Measurements from ENCODE around the gene ABCB11.

Gene ABCB11

GRCh38 chr2:168952424-168952823 is 78.7 kb downstream of the ABCB11 start:
- TF ChIP-seq GATA3 (IDR thresholded peaks at IDR 0.05; ENCODE audit: low read depth, low read length) (no peak), GATA2 (IDR thresholded peaks at IDR 0.05; ENCODE audit: low read depth, low read length) (no peak)

- TF ChIP-seq GATA2 (IDR thresholded peaks at IDR 0.05; ENCODE audit: low read depth, low read length) = no peak
- TF ChIP-seq GATA3 (IDR thresholded peaks at IDR 0.05; ENCODE audit: low read depth, low read length) = no peak
Observed at GRCh38 chr2:168951871-168952270, 79.3 kb downstream of the ABCB11 start.

- no peak for TF ChIP-seq GATA2 (IDR thresholded peaks at IDR 0.05; ENCODE audit: low read depth, low read length)
- TF ChIP-seq GATA3 (IDR thresholded peaks at IDR 0.05; ENCODE audit: low read depth, low read length) = no peak
Observed at GRCh38 chr2:168949324-168949723, 81.8 kb downstream of the ABCB11 start.

- TF ChIP-seq GATA3 (IDR thresholded peaks at IDR 0.05; ENCODE audit: low read depth, low read length) (no peak), GATA2 (IDR thresholded peaks at IDR 0.05; ENCODE audit: low read depth, low read length) (no peak)
Observed at GRCh38 chr2:168948621-168949212, 82.4 kb downstream of the ABCB11 start.

- TF ChIP-seq GATA3 (IDR thresholded peaks at IDR 0.05; ENCODE audit: low read depth, low read length) (no peak), GATA2 (IDR thresholded peaks at IDR 0.05; ENCODE audit: low read depth, low read length) (no peak)
Observed at GRCh38 chr2:168945508-168945907, 85.6 kb downstream of the ABCB11 start.

GRCh38 chr2:168944065-168944464 is 87.1 kb downstream of the ABCB11 start:
- TF ChIP-seq GATA3 (IDR thresholded peaks at IDR 0.05; ENCODE audit: low read depth, low read length) (no peak), GATA2 (IDR thresholded peaks at IDR 0.05; ENCODE audit: low read depth, low read length) (no peak)

GRCh38 chr2:168941297-168941696 is 89.8 kb downstream of the ABCB11 start:
- no peak for TF ChIP-seq GATA2 (IDR thresholded peaks at IDR 0.05; ENCODE audit: low read depth, low read length)
- no peak for TF ChIP-seq GATA3 (IDR thresholded peaks at IDR 0.05; ENCODE audit: low read depth, low read length)

GRCh38 chr2:168939918-168940317 is 91.2 kb downstream of the ABCB11 start:
- TF ChIP-seq GATA2 (IDR thresholded peaks at IDR 0.05; ENCODE audit: low read depth, low read length) (no peak), GATA3 (IDR thresholded peaks at IDR 0.05; ENCODE audit: low read depth, low read length) (no peak)

- TF ChIP-seq GATA2 (IDR thresholded peaks at IDR 0.05; ENCODE audit: low read depth, low read length) (no peak), GATA3 (IDR thresholded peaks at IDR 0.05; ENCODE audit: low read depth, low read length) (no peak)
Observed at GRCh38 chr2:168939061-168939460, 92.1 kb downstream of the ABCB11 start.

GRCh38 chr2:168935810-168936581 is 95.1 kb downstream of the ABCB11 start:
- no peak for TF ChIP-seq GATA2 (IDR thresholded peaks at IDR 0.05; ENCODE audit: low read depth, low read length)
- no peak for TF ChIP-seq GATA3 (IDR thresholded peaks at IDR 0.05; ENCODE audit: low read depth, low read length)

- no peak for TF ChIP-seq GATA2 (IDR thresholded peaks at IDR 0.05; ENCODE audit: low read depth, low read length)
- no peak for TF ChIP-seq GATA3 (IDR thresholded peaks at IDR 0.05; ENCODE audit: low read depth, low read length)
Observed at GRCh38 chr2:168934826-168935225, 96.3 kb downstream of the ABCB11 start.

- TF ChIP-seq GATA2 (IDR thresholded peaks at IDR 0.05; ENCODE audit: low read depth, low read length) = no peak
- TF ChIP-seq GATA3 (IDR thresholded peaks at IDR 0.05; ENCODE audit: low read depth, low read length) = no peak
Observed at GRCh38 chr2:168930242-168930641, 100.9 kb downstream of the ABCB11 start.

- TF ChIP-seq GATA3 (IDR thresholded peaks at IDR 0.05; ENCODE audit: low read depth, low read length) = no peak
- no peak for TF ChIP-seq GATA2 (IDR thresholded peaks at IDR 0.05; ENCODE audit: low read depth, low read length)
Observed at GRCh38 chr2:168929031-168929430, 102.1 kb downstream of the ABCB11 start.

- TF ChIP-seq GATA3 (IDR thresholded peaks at IDR 0.05; ENCODE audit: low read depth, low read length) = no peak
- TF ChIP-seq GATA2 (IDR thresholded peaks at IDR 0.05; ENCODE audit: low read depth, low read length) = no peak
Observed at GRCh38 chr2:168928113-168928831, 102.9 kb downstream of the ABCB11 start.

Measured in SH-SY5Y (cell line).